Nephron progenitor cell (in vitro differentiated cells): ENCODE measurements around the gene NRG3.
A peak's percentile ranks its signal among the peaks of the same experiment; 100 is the strongest.

Source experiments
- DNase-seq: peaks from one replicate; pipeline ENCODE4 v3.0.0; 2021
- H3K27ac Mint-ChIP-seq: 2 replicates; pipeline ENCODE4 v1.8.0; 2021; ENCODE audit warnings: mild to moderate bottlenecking, moderate library complexity, mixed read lengths
- H3K27me3 Mint-ChIP-seq: 2 replicates; pipeline ENCODE4 v1.8.0; 2021; ENCODE audit warnings: mild to moderate bottlenecking, low read depth, mixed read lengths; ENCODE audit not compliant: poor library complexity
- H3K36me3 Mint-ChIP-seq: 2 replicates; pipeline ENCODE4 v1.8.0; 2021; ENCODE audit warnings: low read depth, mixed read lengths
- H3K4me1 Mint-ChIP-seq: 2 replicates; pipeline ENCODE4 v1.8.0; 2021; ENCODE audit warnings: mixed read lengths
- H3K4me3 Mint-ChIP-seq: 2 replicates; pipeline ENCODE4 v1.8.0; 2021; ENCODE audit warnings: mild to moderate bottlenecking, moderate library complexity, mixed read lengths
- H3K9me3 Mint-ChIP-seq: 2 replicates; pipeline ENCODE4 v1.8.0; 2021; ENCODE audit warnings: mild to moderate bottlenecking, moderate library complexity, mixed read lengths
- TF ChIP-seq, protein P1 (sequence below): fragments of 200-600 bp; sonication (generic); IDR thresholded peaks from 2 replicates; pipeline ENCODE4 v1.5.0; 2021; ENCODE audit warnings: antibody characterized with exemption

The NRG3 gene

DNA sequence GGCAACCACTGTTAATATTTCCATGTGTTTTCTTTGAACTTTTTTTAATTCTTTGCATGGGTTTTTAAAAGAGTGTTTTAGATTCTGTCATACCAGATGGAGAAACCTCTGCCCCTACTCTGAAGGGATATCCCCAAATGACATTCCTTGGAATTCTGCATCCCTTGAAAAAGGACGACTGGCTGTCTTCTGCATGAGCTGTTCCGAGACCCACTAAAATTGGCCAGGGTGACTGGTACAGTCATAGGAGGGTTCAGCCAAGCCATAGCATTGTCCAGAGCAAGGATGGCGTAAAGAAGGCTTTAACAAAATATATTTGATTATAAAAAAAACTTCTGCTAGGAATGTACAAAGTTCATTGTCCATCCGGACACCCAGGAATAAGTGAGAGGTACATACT is 952.9 kb downstream of the NRG3 start:
- Mint-ChIP-seq H3K4me1 (no peaks in the 10 kb centered on the region), H3K27me3 (peaks cover 6% of the 10 kb centered on the region), H3K9me3 (no peaks in the 10 kb centered on the region), H3K27ac (no peak overlapping the region), H3K4me3 (no peak overlapping the region), H3K36me3 (no peaks in the 10 kb centered on the region)
- DNase-seq: no peak
- TF ChIP-seq, protein P1, sequence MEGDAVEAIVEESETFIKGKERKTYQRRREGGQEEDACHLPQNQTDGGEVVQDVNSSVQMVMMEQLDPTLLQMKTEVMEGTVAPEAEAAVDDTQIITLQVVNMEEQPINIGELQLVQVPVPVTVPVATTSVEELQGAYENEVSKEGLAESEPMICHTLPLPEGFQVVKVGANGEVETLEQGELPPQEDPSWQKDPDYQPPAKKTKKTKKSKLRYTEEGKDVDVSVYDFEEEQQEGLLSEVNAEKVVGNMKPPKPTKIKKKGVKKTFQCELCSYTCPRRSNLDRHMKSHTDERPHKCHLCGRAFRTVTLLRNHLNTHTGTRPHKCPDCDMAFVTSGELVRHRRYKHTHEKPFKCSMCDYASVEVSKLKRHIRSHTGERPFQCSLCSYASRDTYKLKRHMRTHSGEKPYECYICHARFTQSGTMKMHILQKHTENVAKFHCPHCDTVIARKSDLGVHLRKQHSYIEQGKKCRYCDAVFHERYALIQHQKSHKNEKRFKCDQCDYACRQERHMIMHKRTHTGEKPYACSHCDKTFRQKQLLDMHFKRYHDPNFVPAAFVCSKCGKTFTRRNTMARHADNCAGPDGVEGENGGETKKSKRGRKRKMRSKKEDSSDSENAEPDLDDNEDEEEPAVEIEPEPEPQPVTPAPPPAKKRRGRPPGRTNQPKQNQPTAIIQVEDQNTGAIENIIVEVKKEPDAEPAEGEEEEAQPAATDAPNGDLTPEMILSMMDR: no peak

- Mint-ChIP-seq H3K27me3 (no peaks in the 10 kb centered on the region), H3K4me3 (no peak overlapping the region), H3K9me3 (peaks cover 10% of the 10 kb centered on the region), H3K4me1 (no peaks in the 10 kb centered on the region), H3K27ac (no peak overlapping the region), H3K36me3 (no peaks in the 10 kb centered on the region)
- no peak for DNase-seq
- TF ChIP-seq, protein P1: no peak
These were observed 972.2 kb downstream of the NRG3 start for GRCh38 chr10:82847242-82847641.

DNA sequence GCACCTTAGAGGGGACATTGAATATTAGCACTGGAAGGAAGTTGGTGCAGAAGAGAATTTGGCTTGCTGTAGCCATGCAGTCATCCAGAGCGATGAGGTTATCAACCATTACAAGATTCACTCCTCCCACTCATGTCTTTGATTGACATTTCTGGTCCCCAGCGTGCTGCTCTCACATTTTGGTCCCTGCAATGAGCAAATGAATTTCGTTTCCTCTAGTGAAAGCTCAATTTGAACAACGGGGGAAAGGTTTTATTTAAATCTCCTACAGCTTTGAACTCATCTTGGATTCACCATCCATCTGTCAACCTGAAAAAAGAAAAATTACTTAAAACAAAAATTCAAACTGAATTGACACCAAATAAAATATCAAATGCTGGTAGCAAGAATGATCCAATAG is 975.2 kb downstream of the NRG3 start:
- H3K27ac Mint-ChIP-seq: no peak overlapping the region
- no peaks in the 10 kb centered on the region for H3K27me3 Mint-ChIP-seq
- no peak overlapping the region for H3K4me3 Mint-ChIP-seq
- H3K36me3 Mint-ChIP-seq: no peaks in the 10 kb centered on the region
- TF ChIP-seq, protein P1: no peak
- peaks cover 10% of the 10 kb centered on the region for H3K9me3 Mint-ChIP-seq
- no peaks in the 10 kb centered on the region for H3K4me1 Mint-ChIP-seq
- no peak for DNase-seq

DNA sequence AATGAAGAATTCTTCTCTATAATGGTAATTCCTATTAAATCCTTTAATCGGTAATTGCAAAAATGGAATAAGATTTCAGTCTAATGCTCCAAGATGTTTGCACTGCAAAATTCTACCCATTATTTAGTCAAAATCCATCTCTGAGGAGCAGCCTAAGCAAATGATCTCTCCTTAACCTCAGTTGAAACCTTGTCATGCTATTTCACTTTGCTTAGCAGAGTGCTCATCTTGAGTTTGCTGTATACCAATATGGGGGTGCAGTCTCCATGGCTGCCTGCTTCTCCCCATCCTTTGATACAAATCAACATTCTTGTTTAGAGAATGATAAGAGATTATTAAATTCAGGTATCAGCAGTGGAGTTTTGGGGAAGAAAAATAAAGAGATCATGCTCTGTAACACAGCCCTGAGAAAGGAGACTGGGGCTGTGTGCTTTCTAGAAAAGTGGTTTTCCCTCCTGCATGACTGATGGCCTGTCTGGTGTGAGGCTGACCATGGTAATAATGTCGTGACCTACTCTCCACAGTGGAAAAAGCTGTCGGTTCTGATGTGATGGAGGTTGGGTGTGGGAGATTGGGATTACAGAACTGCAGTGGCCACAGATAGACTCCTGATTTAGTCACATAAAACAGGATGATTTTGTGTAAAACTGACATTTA is 982.1 kb downstream of the NRG3 start:
- no peaks in the 10 kb centered on the region for H3K9me3 Mint-ChIP-seq
- peak overlapping the region; percentile 64 for H3K27ac Mint-ChIP-seq
- peaks cover 3% of the 10 kb centered on the region for H3K27me3 Mint-ChIP-seq

GRCh38 chr10:82861889-82862288 is 986.9 kb downstream of the NRG3 start:
- Mint-ChIP-seq H3K27me3 (no peaks in the 10 kb centered on the region), H3K4me3 (no peak overlapping the region), H3K4me1 (peaks cover 15% of the 10 kb centered on the region), H3K9me3 (no peaks in the 10 kb centered on the region), H3K27ac (no peak overlapping the region), H3K36me3 (no peaks in the 10 kb centered on the region)
- TF ChIP-seq, protein P1: no peak
- DNase-seq: no peak

More for the DNA sequence above, 982.1 kb downstream of the NRG3 start:
- Mint-ChIP-seq H3K4me1 (peaks cover 26% of the 10 kb centered on the region), H3K4me3 (peak overlapping the region; percentile 15), H3K36me3 (no peaks in the 10 kb centered on the region)
- TF ChIP-seq, protein P1: no peak
- peak; percentile 2 for DNase-seq

DNA sequence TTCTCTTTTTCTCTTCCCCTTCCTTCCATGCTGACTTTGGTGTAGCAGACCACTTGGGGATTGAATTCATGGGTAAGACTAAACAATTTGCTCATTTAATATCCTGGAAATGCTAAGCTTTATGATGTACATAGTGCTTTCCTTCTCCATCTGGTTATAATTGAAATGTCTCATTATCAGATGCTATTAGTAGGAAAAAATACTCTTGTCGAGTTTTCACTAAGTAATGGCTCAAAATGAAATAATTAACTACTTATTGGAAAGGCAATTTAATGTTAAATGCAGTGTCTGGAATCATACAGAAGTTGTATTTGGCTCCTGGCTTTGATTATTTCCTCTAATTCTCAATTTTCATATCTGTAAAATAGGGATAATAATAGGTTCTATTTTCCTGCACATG is 990.4 kb downstream of the NRG3 start:
- Mint-ChIP-seq H3K27me3 (no peaks in the 10 kb centered on the region), H3K36me3 (no peaks in the 10 kb centered on the region), H3K4me3 (no peak overlapping the region), H3K9me3 (no peaks in the 10 kb centered on the region), H3K4me1 (no peaks in the 10 kb centered on the region), H3K27ac (no peak overlapping the region)
- TF ChIP-seq, protein P1: no peak
- DNase-seq: no peak
